GM21381 (cell line): ENCODE measurements around the gene RTCA.
"Not testable (repeated sequence)": the region's sequence is repeated elsewhere in the genome, so short reads cannot be mapped to it uniquely, and the experiment has no call there.

Experiments used
- ATAC-seq: cut with Tn5 transposase; IDR thresholded peaks from one replicate; pipeline ENCODE4 v1.9.1; 2021; ENCODE audit warnings: mild to moderate bottlenecking, moderate library complexity; ENCODE audit not compliant: unreplicated experiment

Gene RTCA

DNA sequence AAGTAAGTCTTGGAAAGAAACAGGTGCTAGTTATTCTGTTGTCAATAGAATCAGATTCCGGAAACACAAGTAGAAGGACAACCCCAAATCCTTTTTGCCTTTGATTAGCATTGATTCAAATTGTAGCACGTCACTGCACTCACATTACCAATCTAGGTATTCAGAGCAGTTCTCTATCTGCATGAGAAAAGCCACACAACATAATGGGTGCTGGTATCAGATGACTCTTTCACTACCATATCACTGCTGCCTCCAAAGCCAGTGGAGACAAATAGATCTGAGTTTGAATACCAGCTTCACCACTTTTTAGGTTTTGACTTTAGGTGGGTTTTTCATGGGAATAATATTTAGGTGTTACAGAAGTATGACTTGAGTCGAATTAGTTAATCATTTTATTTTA is 38.9 kb downstream of the RTCA start:
- no peak for ATAC-seq

GRCh38 chr1:100305954-100306353 is 39.9 kb downstream of the RTCA start:
- ATAC-seq: no peak

DNA sequence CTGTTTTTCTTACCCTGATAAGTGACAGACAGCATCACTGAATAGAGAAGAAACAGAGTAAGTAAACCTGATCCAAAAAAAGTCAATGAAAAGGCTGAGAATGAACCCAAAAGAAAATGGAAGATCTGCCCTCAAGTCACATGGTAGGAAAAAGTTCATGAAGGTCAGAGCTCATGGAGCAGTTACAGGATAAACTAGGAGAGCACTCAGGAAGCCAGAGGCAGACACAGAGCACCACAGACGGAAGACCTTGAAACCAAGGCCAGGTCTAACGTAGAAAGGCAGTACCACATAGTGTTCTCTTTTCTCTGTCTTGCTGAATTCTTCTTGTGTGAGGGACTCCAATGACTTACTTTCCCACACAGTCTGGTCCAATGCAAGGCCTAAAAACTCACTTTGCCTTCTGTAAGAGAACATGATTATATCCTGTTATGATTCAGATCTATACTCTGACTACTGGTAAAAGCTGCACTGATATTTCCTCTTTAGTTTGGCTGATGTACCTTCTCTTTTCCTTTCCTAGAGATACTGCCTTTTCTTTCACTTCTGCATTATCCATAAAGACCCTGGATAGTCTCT is 40.8 kb downstream of the RTCA start:
- ATAC-seq: no peak

DNA sequence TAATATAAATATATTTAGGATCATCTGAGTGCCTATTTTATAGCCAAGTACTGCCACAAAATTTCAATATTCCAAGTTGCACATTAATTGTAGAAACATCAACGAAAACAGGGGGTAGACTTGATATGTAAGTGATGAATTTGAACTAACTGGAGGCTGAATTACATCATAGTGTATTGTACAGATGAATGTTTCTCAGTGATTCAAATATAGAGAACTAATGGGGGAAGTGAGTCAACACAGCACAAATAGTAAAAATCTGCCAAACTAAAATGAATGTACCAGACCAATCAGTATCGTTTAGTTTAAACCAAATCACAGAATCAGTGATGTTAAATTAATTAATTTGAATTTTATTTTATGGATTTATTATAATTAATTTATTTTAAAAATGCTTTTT is 42.8 kb downstream of the RTCA start:
- no peak for ATAC-seq

DNA sequence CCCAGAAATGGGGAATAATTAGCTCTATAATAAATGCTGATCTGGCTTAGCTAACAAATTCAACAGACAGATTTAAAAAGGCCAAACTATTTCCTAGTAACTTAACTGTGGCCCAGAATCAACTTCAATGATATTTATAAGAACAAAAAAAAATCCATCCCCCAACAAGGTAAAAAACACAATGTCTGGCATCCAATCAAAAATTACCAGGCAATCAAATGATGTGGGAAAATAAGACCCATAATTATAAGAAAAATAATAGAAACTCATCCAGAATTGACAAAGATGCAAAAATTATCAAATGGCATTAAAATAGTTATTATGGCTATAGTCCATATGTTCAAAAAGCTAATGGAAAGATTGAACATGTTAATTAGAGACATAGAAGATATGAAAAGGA is 43.8 kb downstream of the RTCA start:
- no peak for ATAC-seq

DNA sequence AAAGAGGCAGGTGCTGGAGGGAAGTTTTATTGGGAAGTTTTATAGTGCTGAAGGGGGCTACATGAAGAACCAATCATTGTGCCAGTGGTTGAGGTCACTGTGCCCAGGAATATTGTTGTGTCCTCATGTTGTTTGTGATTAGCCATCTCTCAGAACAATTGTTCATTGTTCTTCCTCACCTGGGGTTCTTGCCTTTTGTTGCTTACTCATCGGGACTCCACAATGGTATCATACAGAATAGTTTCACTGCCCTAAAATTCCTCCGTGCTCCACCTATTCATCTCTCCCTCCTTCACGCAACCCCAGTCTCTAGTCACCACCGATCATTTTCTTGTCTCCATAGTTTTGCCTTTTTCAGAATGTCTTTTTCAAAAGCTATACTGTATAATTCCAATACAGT is 47.4 kb downstream of the RTCA start:
- no peak for ATAC-seq

- ATAC-seq: no peak
Observed at GRCh38 chr1:100316622-100317021, 50.6 kb downstream of the RTCA start.

DNA sequence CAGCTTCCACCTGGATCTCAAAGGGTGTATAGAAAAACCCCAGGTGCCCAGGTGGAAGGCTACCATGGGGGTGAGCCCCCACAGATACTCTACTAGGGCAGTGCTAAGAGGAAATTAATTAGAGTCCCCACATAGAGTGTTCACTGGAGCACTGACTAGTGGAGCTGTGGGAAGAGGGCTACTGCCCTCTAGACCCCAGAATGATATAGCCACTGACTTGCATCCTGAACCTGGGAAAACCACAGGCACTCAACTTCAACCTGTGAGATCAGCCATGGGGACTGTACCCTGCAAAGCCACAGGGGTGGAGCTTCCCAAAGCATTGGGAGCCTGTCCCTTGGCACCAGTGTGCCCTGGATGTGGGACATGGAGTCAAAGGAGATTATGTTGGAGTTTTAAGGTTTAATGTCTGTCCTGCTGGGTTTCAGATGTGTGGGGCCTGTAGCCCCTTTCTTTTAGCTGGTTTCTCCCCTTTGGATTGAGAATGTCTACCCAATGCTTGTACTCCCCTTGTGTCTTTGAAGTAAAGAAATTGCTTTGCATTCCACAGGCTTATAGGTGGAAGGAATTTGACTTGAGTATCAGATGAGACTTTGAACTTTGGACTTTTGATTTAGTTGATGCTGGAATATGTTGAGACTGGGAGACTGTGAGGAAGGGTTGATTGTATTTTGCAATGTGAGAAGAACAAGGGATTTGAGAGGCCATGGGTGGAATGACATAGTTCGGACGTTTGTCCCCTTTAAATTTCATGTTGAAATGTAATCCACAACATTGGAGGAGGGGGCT is 54.5 kb downstream of the RTCA start:
- no peak for ATAC-seq

GRCh38 chr1:100321100-100321493 is 55.1 kb downstream of the RTCA start:
- no peak for ATAC-seq

- ATAC-seq: no peak
Observed at GRCh38 chr1:100321506-100321905, 55.5 kb downstream of the RTCA start.

GRCh38 chr1:100322436-100323211 is 56.6 kb downstream of the RTCA start:
- ATAC-seq: no peak

- no peak for ATAC-seq
Observed at GRCh38 chr1:100323419-100324106, 57.5 kb downstream of the RTCA start.

DNA sequence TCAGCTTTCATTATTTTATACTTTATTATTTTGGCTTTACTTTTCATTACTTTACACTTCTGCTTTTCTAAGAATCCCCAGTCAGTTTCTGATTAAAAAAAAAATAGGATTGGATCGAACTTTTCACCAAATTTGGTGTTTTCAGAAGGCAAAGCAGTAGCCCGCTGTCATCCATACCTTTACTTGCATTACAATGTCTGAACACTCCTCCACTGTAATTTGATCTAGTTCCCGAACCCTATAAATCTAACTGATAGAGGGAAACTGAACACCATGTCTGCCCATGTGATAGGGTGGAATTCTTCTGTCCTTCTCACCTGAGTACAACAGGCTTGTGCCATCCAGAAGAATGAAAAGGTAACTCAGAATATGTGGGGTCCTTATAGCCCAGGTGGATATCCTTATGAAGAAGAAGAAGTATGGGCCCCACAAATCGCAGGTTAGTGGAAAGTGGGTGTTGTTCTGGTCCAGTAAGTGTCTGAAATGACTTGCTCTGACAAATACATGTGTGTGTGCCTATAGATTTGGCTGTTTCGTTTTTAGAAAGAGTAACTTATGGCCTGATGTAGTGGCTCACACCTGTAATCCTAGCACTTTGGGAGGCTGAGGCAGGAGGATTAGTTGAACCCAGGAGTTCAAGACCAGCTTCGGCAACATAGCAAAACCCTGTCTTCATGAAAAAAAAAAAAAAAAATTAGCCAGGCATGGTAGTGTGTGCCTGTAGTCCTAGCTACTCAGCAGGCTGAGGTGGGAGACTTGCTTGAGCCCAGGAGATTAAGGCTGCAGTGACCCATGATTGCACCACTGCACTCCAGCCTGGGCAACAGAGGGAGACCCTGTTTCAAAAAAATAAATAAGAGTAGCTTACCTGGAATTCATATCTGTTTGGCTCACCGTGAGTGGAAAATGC is 59.7 kb downstream of the RTCA start:
- no peak for ATAC-seq

DNA sequence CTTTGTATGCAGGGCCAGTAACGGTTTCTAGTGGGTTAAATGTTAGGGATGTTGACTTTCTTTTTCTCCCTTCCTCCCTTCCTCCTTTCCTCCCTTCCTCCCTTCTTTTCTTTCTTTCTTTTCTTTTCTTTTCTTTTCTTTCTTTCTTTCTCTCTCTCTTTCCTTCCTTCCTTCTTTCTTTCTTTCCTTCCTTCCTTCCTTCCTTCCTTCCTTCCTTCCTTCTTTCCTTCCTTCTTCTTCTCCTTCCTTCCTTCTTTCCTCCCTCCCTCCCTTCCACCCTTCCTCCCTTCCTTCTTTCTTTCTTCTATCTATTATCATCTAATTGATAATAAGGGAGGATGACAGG is 60.3 kb downstream of the RTCA start:
- ATAC-seq: not testable (repeated sequence)

GRCh38 chr1:100328133-100328532 is 62.1 kb downstream of the RTCA start:
- no peak for ATAC-seq

GRCh38 chr1:100331146-100331545 is 65.1 kb downstream of the RTCA start:
- ATAC-seq: not testable (repeated sequence)

- ATAC-seq: no peak
Observed at GRCh38 chr1:100332331-100332730, 66.3 kb downstream of the RTCA start.

- ATAC-seq: no peak
Observed at GRCh38 chr1:100335436-100335835, 69.4 kb downstream of the RTCA start.

DNA sequence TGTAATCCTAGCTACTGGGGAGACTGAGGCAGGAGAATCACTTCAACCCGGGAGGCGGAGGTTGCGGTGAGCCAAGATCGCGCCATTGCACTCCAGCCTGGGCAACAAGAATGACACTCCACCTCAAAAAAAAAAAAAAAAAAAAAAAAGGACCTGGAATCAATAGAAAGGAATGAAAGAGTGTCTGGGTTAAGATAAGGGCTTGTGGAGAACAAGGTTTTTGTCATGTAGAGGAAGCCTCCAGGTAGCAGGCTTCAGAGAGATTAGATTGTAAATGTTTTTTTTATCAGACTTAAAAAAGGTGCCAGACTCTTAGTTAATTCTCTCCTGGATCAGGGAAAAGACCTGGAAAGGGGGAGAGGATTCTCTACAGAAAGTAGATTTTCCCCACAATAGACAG is 71.9 kb downstream of the RTCA start:
- not testable (repeated sequence) for ATAC-seq

GRCh38 chr1:100339735-100340134 is 73.7 kb downstream of the RTCA start:
- ATAC-seq: not testable (repeated sequence)
